SK-N-SH (cell line): Measurements from ENCODE around the gene SYNPR. TPM values are rescaled to one million over a fixed set of nuclear protein-coding genes. Genes with fewer than 3 reads are reported as not detected.
A peak's percentile ranks its signal among the peaks of the same experiment; 100 is the strongest.

Source experiments
- CTCF ChIA-PET: fragments of 300-600, 350-600 bp; formaldehyde crosslinking; extraction: SDS; loops from one replicate; lab custom pipeline; 2021; lab: Yijun Ruan, JAX
- POLR2A ChIA-PET: fragments of 350-600 bp; sonication (Branson Sonifier 250); formaldehyde crosslinking; extraction: SDS; loops from one replicate; lab custom pipeline; 2020; ENCODE audit warnings: antibody characterized with exemption, inconsistent platforms; lab: Yijun Ruan, JAX
- DNase-seq: peaks from one replicate; pipeline ENCODE4 v3.0.0; 2012
- H2AFZ ChIP-seq: fragments of 200-600 bp; sonication (generic); 2 replicates; pipeline ENCODE4 v1.8.1; 2016; ENCODE audit warnings: antibody characterized with exemption, mild to moderate bottlenecking, low read depth
- H3F3A ChIP-seq: fragments of 200-600 bp; sonication (generic); replicated peaks from 2 replicates; pipeline ENCODE3; 2016; ENCODE audit warnings: antibody characterized with exemption, mild to moderate bottlenecking; ENCODE audit not compliant: insufficient read depth
- H3K27ac ChIP-seq, 2 experiments: fragments of 200-500 bp in 1 of 2; fragments of 200-600 bp in 1 of 2; sonication (Bioruptor generic) in 1 of 2; sonication (generic), shearing (Covaris generic) in 1 of 2; 2 replicates each; pipeline versions ENCODE4 v1.5.1 to v1.6.1; 2014 to 2016; ENCODE audit warnings: low read depth in 2 of 2, inconsistent platforms in 1 of 2, low read length in 1 of 2, mild to moderate bottlenecking in 1 of 2, mixed read lengths in 1 of 2
- H3K27me3 ChIP-seq: fragments of 200-600 bp; sonication (generic), shearing (Covaris generic); 2 replicates; pipeline ENCODE4 v1.6.1; 2016; ENCODE audit warnings: mixed run types; ENCODE audit not compliant: insufficient read depth
- H3K36me3 ChIP-seq, 2 experiments: fragments of 200-500 bp in 1 of 2; fragments of 200-600 bp in 1 of 2; sonication (Bioruptor generic) in 1 of 2; sonication (generic) in 1 of 2; replicated peaks in 1 of 2; 2 replicates each; pipeline versions ENCODE3 to v1.5.1; 2014 to 2016; ENCODE audit warnings: low read length in 1 of 2, mild to moderate bottlenecking in 1 of 2; ENCODE audit not compliant: insufficient read depth in 2 of 2, control insufficient read depth in 1 of 2
- H3K4me1 ChIP-seq, 2 experiments: fragments of 200-500 bp in 1 of 2; fragments of 200-600 bp in 1 of 2; sonication (Bioruptor generic) in 1 of 2; sonication (generic), shearing (Covaris generic) in 1 of 2; 2 replicates each; pipeline versions ENCODE4 v1.5.1 to v1.6.1; 2014 to 2016; ENCODE audit warnings: low read depth in 1 of 2, low read length in 1 of 2, mixed run types in 1 of 2; ENCODE audit not compliant: insufficient read depth in 2 of 2, control insufficient read depth in 1 of 2
- H3K4me2 ChIP-seq: fragments of 200-600 bp; sonication (generic), shearing (Covaris generic); 2 replicates; pipeline ENCODE4 v1.6.1; 2017; ENCODE audit warnings: mixed run types
- H3K4me3 ChIP-seq, 2 experiments: fragments of 200-500 bp in 1 of 2; fragments of 200-600 bp in 1 of 2; sonication (Bioruptor generic) in 1 of 2; sonication (generic), shearing (Covaris generic) in 1 of 2; 2 replicates each; pipeline versions ENCODE4 v1.5.1 to v1.8.1; 2014 to 2016; ENCODE audit warnings: low read depth in 2 of 2, inconsistent platforms in 1 of 2, low read length in 1 of 2, mild to moderate bottlenecking in 1 of 2, mixed read lengths in 1 of 2, moderate library complexity in 1 of 2
- H3K79me2 ChIP-seq: fragments of 200-600 bp; sonication (generic); 2 replicates; pipeline ENCODE4 v1.8.1; 2017; ENCODE audit warnings: mild to moderate bottlenecking; ENCODE audit not compliant: insufficient read depth
- H3K9ac ChIP-seq: fragments of 200-600 bp; sonication (generic); 2 replicates; pipeline ENCODE4 v1.6.1; 2017; ENCODE audit warnings: mixed run types
- H3K9me2 ChIP-seq: fragments of 200-600 bp; sonication (generic); 2 replicates; pipeline ENCODE4 v1.6.1; 2017; ENCODE audit warnings: mixed run types
- H3K9me3 ChIP-seq: fragments of 200-600 bp; sonication (generic); 2 replicates; pipeline ENCODE4 v1.6.1; 2017; ENCODE audit warnings: mixed run types, mild to moderate bottlenecking, moderate library complexity
- H4K20me1 ChIP-seq: fragments of 200-600 bp; sonication (generic); 2 replicates; pipeline ENCODE4 v1.6.1; 2017; ENCODE audit warnings: mild to moderate bottlenecking, mixed run types; ENCODE audit not compliant: insufficient read depth
- ELF1 ChIP-seq: IDR thresholded peaks from 2 replicates; pipeline ENCODE4 v1.4.0; 2012
- EZH2phosphoT487 ChIP-seq: fragments of 200-600 bp; sonication (generic); IDR thresholded peaks from 2 replicates; pipeline ENCODE4 v1.6.1; 2017; ENCODE audit warnings: low read depth, mixed run types, mild to moderate bottlenecking, antibody characterized with exemption, moderate library complexity, borderline replicate concordance
- NFIC ChIP-seq: IDR thresholded peaks from 2 replicates; pipeline ENCODE4 v1.4.0; 2012; ENCODE audit warnings: borderline replicate concordance
- RAD21 ChIP-seq: IDR thresholded peaks from 2 replicates; pipeline ENCODE4 v1.6.1; 2012; ENCODE audit warnings: mild to moderate bottlenecking, low read length
- TAF1 ChIP-seq: IDR thresholded peaks from 2 replicates; pipeline ENCODE4 v1.6.1; 2012; ENCODE audit warnings: low read depth, mild to moderate bottlenecking, low read length, moderate library complexity, borderline replicate concordance
- WGBS: methylation state at CpG from one replicate; pipeline ENCODE4 v1.1.6; 2017; ENCODE audit warnings: low lambda C conversion rate; 5-methylcytosine and 5-hydroxymethylcytosine counted together
- polyA plus RNA-seq, 3 experiments: library from polyadenylated mRNA; depleted of rRNA; stranded (reverse); fragments of >200 nt; gene quantifications; 2 replicates each; pipeline ENCODE4 v1.2.3, GENCODE V29; 2012
- TF ChIP-seq, protein P1 (sequence below): IDR thresholded peaks from 2 replicates; pipeline ENCODE4; 2012
- TF ChIP-seq, protein P2 (sequence below): fragments of 150-350 bp; IDR thresholded peaks from 2 replicates; pipeline ENCODE4 v1.6.1; 2017; ENCODE audit warnings: antibody characterized with exemption, low read length, low read depth, borderline replicate concordance
- TF ChIP-seq, protein P3 (sequence below): IDR thresholded peaks from 2 replicates; pipeline ENCODE4 v1.4.0; 2012; ENCODE audit warnings: low read depth, borderline replicate concordance
- TF ChIP-seq, protein P4 (sequence below): fragments of 150-350 bp; IDR thresholded peaks from 2 replicates; pipeline ENCODE4 v1.6.1; 2016; ENCODE audit warnings: mild to moderate bottlenecking, low read depth, low read length
- TF ChIP-seq, protein P5 (sequence below): fragments of 200-600 bp; sonication (generic); IDR thresholded peaks from 2 replicates; pipeline ENCODE4 v1.6.1; 2017; ENCODE audit warnings: antibody characterized with exemption, mild to moderate bottlenecking, moderate library complexity

The SYNPR gene
- polyA plus RNA-seq, 1 of the 3 experiments (the other 2 are of a cell fraction) = not detected

DNA sequence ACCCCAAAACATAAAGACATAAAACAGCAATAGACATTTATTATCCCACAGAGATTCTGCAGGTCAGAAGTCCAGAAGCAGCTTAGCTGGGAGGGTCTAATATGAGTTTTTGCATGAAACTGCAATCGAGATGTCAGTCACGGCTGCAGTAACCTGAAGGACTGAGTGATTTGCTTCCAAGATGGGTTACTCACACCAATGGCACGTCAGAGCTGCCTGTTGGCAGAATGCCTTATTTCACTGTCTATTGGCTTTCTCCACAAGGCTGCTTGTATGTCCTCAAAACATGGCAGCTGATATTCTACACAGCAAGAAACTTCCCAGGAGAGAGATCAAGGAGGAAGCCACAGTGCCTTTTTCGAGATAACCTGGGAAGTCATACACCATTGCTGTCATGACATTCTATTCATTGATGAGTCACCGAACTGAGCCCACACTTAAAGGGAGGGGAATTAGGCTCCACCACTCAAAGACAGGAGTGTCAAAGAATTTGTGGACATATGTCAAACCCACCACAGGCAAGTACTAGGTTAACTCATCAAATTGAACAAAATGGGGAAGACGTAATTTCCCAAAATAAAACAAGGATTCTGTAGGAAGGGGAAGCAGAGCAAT lies 122.2 kb downstream of the SYNPR start:
- H3K36me3 ChIP-seq = no peaks in the 10 kb centered on the region
- ChIA-PET CTCF (interaction anchor here (1.0 to 2.3 kb wide), 3 partner anchors 35 to 51 kb away, joined by 3 to 9 read pairs (median 5); no protein-coding TSS in a partner anchor), POLR2A (no interaction called here)
- H3K4me2 ChIP-seq = no peak overlapping the region
- no peak overlapping the region for H3K27ac ChIP-seq
- no peak overlapping the region for H3K9ac ChIP-seq
- H3K9me2 ChIP-seq = no peaks in the 10 kb centered on the region
- H3F3A ChIP-seq = no peaks in the 10 kb centered on the region
- no peaks in the 10 kb centered on the region for H3K4me1 ChIP-seq
- no peaks in the 10 kb centered on the region for H3K27me3 ChIP-seq
- 46% methylated on average over 6 of the region's 6 CpGs for WGBS
- H4K20me1 ChIP-seq = no peaks in the 10 kb centered on the region
- H3K4me3 ChIP-seq = no peak overlapping the region
- no peaks in the 10 kb centered on the region for H3K79me2 ChIP-seq
- no peaks in the 10 kb centered on the region for H3K9me3 ChIP-seq
- TF ChIP-seq TAF1 = no peak
- peak; percentile 7; the same call in 1 of the 2 replicates for TF ChIP-seq NFIC
- TF ChIP-seq, protein P1, sequence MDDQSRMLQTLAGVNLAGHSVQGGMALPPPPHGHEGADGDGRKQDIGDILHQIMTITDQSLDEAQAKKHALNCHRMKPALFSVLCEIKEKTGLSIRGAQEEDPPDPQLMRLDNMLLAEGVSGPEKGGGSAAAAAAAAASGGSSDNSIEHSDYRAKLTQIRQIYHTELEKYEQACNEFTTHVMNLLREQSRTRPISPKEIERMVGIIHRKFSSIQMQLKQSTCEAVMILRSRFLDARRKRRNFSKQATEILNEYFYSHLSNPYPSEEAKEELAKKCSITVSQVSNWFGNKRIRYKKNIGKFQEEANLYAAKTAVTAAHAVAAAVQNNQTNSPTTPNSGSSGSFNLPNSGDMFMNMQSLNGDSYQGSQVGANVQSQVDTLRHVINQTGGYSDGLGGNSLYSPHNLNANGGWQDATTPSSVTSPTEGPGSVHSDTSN = peak; percentile 35; the same call in 1 of the 2 replicates
- DNase-seq = no peak
- H2AFZ ChIP-seq = no peak overlapping the region

DNA sequence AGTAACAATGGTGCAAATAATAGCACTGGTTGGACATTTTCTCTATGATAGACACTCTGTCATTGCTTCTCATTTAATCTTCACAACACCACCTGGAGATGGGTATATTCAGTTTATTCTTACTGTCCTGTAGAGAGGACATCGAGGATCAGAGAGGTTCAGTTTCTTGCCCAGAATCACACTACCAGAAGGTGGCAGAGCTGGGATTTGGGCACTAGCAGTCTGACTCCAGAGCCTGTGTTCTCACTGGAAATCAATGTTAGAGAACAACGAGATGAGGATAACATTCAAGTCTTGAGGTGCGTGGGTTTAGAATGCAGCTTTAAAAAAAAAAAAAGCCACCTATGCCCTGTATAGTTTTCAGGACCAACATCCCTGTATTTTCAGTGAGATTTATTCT lies 127.8 kb downstream of the SYNPR start:
- TF ChIP-seq RAD21 = no peak
- TF ChIP-seq, protein P2, sequence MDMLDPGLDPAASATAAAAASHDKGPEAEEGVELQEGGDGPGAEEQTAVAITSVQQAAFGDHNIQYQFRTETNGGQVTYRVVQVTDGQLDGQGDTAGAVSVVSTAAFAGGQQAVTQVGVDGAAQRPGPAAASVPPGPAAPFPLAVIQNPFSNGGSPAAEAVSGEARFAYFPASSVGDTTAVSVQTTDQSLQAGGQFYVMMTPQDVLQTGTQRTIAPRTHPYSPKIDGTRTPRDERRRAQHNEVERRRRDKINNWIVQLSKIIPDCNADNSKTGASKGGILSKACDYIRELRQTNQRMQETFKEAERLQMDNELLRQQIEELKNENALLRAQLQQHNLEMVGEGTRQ = no peak
- TF ChIP-seq, protein P3, sequence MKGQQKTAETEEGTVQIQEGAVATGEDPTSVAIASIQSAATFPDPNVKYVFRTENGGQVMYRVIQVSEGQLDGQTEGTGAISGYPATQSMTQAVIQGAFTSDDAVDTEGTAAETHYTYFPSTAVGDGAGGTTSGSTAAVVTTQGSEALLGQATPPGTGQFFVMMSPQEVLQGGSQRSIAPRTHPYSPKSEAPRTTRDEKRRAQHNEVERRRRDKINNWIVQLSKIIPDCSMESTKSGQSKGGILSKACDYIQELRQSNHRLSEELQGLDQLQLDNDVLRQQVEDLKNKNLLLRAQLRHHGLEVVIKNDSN = no peak
- TF ChIP-seq ELF1 = no peak
- no peak for TF ChIP-seq TAF1
- TF ChIP-seq, protein P4, sequence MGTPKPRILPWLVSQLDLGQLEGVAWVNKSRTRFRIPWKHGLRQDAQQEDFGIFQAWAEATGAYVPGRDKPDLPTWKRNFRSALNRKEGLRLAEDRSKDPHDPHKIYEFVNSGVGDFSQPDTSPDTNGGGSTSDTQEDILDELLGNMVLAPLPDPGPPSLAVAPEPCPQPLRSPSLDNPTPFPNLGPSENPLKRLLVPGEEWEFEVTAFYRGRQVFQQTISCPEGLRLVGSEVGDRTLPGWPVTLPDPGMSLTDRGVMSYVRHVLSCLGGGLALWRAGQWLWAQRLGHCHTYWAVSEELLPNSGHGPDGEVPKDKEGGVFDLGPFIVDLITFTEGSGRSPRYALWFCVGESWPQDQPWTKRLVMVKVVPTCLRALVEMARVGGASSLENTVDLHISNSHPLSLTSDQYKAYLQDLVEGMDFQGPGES = no peak
- TF ChIP-seq, protein P5, sequence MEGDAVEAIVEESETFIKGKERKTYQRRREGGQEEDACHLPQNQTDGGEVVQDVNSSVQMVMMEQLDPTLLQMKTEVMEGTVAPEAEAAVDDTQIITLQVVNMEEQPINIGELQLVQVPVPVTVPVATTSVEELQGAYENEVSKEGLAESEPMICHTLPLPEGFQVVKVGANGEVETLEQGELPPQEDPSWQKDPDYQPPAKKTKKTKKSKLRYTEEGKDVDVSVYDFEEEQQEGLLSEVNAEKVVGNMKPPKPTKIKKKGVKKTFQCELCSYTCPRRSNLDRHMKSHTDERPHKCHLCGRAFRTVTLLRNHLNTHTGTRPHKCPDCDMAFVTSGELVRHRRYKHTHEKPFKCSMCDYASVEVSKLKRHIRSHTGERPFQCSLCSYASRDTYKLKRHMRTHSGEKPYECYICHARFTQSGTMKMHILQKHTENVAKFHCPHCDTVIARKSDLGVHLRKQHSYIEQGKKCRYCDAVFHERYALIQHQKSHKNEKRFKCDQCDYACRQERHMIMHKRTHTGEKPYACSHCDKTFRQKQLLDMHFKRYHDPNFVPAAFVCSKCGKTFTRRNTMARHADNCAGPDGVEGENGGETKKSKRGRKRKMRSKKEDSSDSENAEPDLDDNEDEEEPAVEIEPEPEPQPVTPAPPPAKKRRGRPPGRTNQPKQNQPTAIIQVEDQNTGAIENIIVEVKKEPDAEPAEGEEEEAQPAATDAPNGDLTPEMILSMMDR = no peak
- TF ChIP-seq EZH2phosphoT487 = no peak
- CTCF ChIA-PET = no interaction called here
- H3K4me3 ChIP-seq = no peak overlapping the region
- H3F3A ChIP-seq = no peaks in the 10 kb centered on the region
- H3K9me2 ChIP-seq = no peaks in the 10 kb centered on the region
- no peak overlapping the region for H2AFZ ChIP-seq
- no peaks in the 10 kb centered on the region for H4K20me1 ChIP-seq
- no peak overlapping the region for H3K4me2 ChIP-seq
- H3K4me1 ChIP-seq = no peaks in the 10 kb centered on the region
- H3K36me3 ChIP-seq = no peaks in the 10 kb centered on the region
- DNase-seq = no peak
- H3K9ac ChIP-seq = no peak overlapping the region
- H3K9me3 ChIP-seq = no peaks in the 10 kb centered on the region
- no peaks in the 10 kb centered on the region for H3K27me3 ChIP-seq
- H3K79me2 ChIP-seq = no peaks in the 10 kb centered on the region
- no peak overlapping the region for H3K27ac ChIP-seq
- WGBS = 49% methylated on average over 3 of the region's 3 CpGs
- POLR2A ChIA-PET = no interaction called here
